ENCODE results near the gene VCAM1.
"Not testable (repeated sequence)": the region's sequence is repeated elsewhere in the genome, so short reads cannot be mapped to it uniquely, and the experiment has no call there.

The VCAM1 gene

DNA sequence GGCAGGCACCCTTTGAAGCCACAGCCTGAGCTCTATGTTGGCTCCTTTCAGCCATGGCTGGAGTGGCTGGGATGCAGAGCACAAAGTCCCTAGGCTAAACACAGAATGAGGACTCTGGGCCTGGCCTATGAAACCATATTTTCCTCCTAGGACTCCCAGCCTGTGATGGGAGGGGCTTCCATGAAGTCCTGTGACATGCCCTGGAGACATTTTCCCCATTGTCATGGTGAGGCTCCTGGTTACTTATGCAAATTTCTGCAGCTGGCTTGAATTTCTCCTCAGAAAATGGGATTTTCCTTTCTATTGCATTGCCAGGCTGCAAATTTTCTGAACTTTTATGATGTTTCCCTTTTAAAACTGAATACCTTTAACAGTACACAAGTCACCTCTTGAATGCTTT lies 61.3 kb downstream of the VCAM1 start:
- DNase-seq (ENCODE audit: low read depth): no peak

DNA sequence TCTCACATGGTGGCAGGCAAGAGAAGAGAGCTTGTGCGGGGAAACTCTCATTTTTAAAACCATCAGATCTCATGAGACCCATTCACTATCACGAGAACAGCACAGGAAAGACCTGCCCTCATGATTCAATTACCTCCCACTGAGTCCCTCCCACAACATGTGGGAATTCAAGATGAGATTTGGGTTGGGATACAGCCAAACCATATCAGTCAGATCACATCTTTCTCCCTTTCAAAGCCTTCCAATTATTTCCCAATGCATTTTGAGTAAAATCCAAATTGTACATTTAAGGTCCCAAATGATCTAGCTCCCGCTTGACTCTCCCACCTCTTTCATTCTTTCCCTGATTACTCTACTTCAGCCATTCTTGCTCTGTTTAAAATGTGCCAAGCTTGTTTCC lies 62.2 kb downstream of the VCAM1 start:
- DNase-seq (ENCODE audit: low read depth): not testable (repeated sequence)

DNA sequence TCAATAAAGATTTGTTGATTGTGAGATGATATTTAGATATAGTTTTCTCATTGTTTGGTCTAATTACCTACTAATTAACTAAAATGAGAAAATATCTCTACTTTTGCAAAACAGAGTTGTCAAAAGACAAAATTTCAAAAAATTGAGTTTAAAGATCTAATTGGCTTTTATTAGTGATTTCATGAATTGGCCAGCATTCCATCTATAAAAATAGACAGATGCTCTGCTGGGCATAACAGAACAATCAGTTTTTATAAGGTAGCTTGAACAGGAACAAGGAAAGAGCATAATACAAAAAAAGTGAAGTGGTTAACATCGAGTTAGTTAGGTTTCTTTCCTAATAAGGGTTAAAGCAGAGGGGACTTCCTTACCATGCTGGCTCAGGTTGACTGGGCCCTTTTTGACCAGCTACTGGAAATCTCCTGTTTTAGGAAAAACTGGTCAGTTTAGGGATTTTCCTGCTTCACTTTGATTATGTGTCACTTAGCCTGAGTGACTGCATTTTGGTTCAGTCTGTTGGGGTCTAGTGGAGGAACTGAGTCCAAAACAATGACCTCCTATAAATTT lies 63.0 kb downstream of the VCAM1 start:
- DNase-seq (ENCODE audit: low read depth): no peak

DNA sequence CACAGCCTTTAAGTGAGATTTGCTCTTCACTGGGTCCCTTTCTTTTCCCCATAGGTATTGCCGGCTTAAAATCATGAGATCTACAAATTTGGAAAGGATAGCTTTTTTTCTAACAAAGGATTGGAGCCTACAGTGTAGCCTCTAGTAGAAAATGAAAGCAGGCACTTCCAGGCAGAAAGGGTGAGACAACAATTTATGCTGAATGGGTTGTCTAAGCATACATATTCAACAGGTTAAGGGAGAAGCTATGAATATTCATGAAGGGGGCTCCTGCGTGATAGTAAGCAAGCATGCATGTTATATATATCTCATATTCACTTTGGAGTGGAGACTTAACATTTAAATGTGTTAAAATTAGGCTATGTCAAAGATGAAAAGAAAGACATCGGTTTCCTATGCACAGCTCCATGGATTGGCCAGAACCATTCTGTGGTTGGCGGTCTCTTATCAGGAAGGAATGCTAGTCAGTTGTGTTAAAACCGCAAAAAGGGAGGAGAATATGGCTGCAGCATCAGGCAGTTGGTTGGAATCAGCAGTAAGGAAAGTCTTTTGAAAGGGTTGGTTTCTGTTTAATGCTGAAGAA lies 66.0 kb downstream of the VCAM1 start:
- DNase-seq (ENCODE audit: low read depth): no peak

DNA sequence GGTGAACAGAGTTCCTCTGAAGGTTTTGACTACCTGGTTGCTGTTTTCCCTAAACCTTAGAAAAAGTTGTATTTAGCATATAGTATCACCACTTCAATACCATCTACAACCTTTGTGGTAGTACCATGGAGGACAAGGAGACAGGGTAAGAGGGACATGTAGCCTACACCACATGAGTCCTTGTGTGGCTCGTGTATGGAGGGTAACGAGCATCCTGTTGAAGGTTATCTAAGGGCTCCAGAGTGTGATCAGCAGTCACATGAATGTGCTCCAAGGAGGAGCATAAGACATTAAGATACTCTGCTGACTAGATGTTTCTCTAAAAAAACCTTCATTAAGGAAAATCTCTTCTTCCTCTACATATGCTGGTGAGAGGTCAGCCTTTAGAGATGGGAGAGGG lies 67.3 kb downstream of the VCAM1 start:
- DNase-seq (ENCODE audit: low read depth): no peak

Data from GM04503 (cell line).